ENCODE measurements around the gene PRMT7.

The PRMT7 gene

GRCh38 chr16:68289202-68289601 is 21.6 kb upstream of the PRMT7 start:
- H3K9me3 Mint-ChIP-seq (ENCODE audit: low read depth) = no peaks in the 10 kb centered on the region
- no peaks in the 10 kb centered on the region for H3K27me3 Mint-ChIP-seq
- peak overlapping the region; percentile 53 for H3K4me3 Mint-ChIP-seq
- peak overlapping the region; percentile 96 for H3K27ac Mint-ChIP-seq
- peaks cover 93% of the 10 kb centered on the region for H3K4me1 Mint-ChIP-seq (ENCODE audit: low read depth)
- peaks cover 23% of the 10 kb centered on the region for H3K36me3 Mint-ChIP-seq

GRCh38 chr16:68289621-68290329 is 21.0 kb upstream of the PRMT7 start:
- Mint-ChIP-seq H3K4me1 (ENCODE audit: low read depth) (peaks cover 88% of the 10 kb centered on the region), H3K4me3 (peak overlapping the region; percentile 53), H3K9me3 (ENCODE audit: low read depth) (no peaks in the 10 kb centered on the region), H3K27ac (peak overlapping the region; percentile 96), H3K27me3 (no peaks in the 10 kb centered on the region), H3K36me3 (peaks cover 23% of the 10 kb centered on the region)

GRCh38 chr16:68290450-68290849 is 20.4 kb upstream of the PRMT7 start:
- H3K36me3 Mint-ChIP-seq = peaks cover 23% of the 10 kb centered on the region
- H3K4me1 Mint-ChIP-seq (ENCODE audit: low read depth) = peaks cover 82% of the 10 kb centered on the region
- peak overlapping the region; percentile 96 for H3K27ac Mint-ChIP-seq
- H3K9me3 Mint-ChIP-seq (ENCODE audit: low read depth) = no peaks in the 10 kb centered on the region
- H3K27me3 Mint-ChIP-seq = no peaks in the 10 kb centered on the region
- H3K4me3 Mint-ChIP-seq = peak overlapping the region; percentile 53

GRCh38 chr16:68291227-68291626 is 19.6 kb upstream of the PRMT7 start:
- H3K27me3 Mint-ChIP-seq = no peaks in the 10 kb centered on the region
- peak overlapping the region; percentile 51 for H3K4me3 Mint-ChIP-seq
- H3K36me3 Mint-ChIP-seq = peaks cover 21% of the 10 kb centered on the region
- H3K9me3 Mint-ChIP-seq (ENCODE audit: low read depth) = no peaks in the 10 kb centered on the region
- H3K27ac Mint-ChIP-seq = peak overlapping the region; percentile 96
- H3K4me1 Mint-ChIP-seq (ENCODE audit: low read depth) = peaks cover 74% of the 10 kb centered on the region

GRCh38 chr16:68292425-68292824 is 18.4 kb upstream of the PRMT7 start:
- Mint-ChIP-seq H3K4me3 (no peak overlapping the region), H3K36me3 (peaks cover 12% of the 10 kb centered on the region), H3K27ac (peak overlapping the region; percentile 96), H3K9me3 (ENCODE audit: low read depth) (no peaks in the 10 kb centered on the region), H3K4me1 (ENCODE audit: low read depth) (peaks cover 66% of the 10 kb centered on the region), H3K27me3 (no peaks in the 10 kb centered on the region)

- Mint-ChIP-seq H3K36me3 (peaks cover 9% of the 10 kb centered on the region), H3K27me3 (no peaks in the 10 kb centered on the region), H3K4me3 (no peak overlapping the region), H3K27ac (peak overlapping the region; percentile 67), H3K4me1 (ENCODE audit: low read depth) (peaks cover 45% of the 10 kb centered on the region), H3K9me3 (ENCODE audit: low read depth) (no peaks in the 10 kb centered on the region)
Observed at GRCh38 chr16:68296291-68296690, 14.5 kb upstream of the PRMT7 start.

- Mint-ChIP-seq H3K4me1 (ENCODE audit: low read depth) (peaks cover 41% of the 10 kb centered on the region), H3K9me3 (ENCODE audit: low read depth) (no peaks in the 10 kb centered on the region), H3K36me3 (peaks cover 11% of the 10 kb centered on the region)
Observed at GRCh38 chr16:68296693-68297092, 14.1 kb upstream of the PRMT7 start.

GRCh38 chr16:68297908-68298307 is 12.9 kb upstream of the PRMT7 start:
- Mint-ChIP-seq H3K27me3 (no peaks in the 10 kb centered on the region), H3K4me3 (no peak overlapping the region), H3K36me3 (peaks cover 17% of the 10 kb centered on the region), H3K9me3 (ENCODE audit: low read depth) (no peaks in the 10 kb centered on the region), H3K4me1 (ENCODE audit: low read depth) (peaks cover 34% of the 10 kb centered on the region), H3K27ac (peak overlapping the region; percentile 54)

More at GRCh38 chr16:68296693-68297092, 14.1 kb upstream of the PRMT7 start:
- Mint-ChIP-seq H3K4me3 (no peak overlapping the region), H3K27ac (peak overlapping the region; percentile 67), H3K27me3 (no peaks in the 10 kb centered on the region)

GRCh38 chr16:68298312-68298711 is 12.5 kb upstream of the PRMT7 start:
- H3K27me3 Mint-ChIP-seq = no peaks in the 10 kb centered on the region
- peaks cover 17% of the 10 kb centered on the region for H3K36me3 Mint-ChIP-seq
- no peaks in the 10 kb centered on the region for H3K9me3 Mint-ChIP-seq (ENCODE audit: low read depth)
- peaks cover 32% of the 10 kb centered on the region for H3K4me1 Mint-ChIP-seq (ENCODE audit: low read depth)
- peak overlapping the region; percentile 54 for H3K27ac Mint-ChIP-seq
- H3K4me3 Mint-ChIP-seq = no peak overlapping the region

GRCh38 chr16:68298907-68299561 is 11.8 kb upstream of the PRMT7 start:
- H3K4me1 Mint-ChIP-seq (ENCODE audit: low read depth) = peaks cover 27% of the 10 kb centered on the region
- no peaks in the 10 kb centered on the region for H3K27me3 Mint-ChIP-seq
- H3K9me3 Mint-ChIP-seq (ENCODE audit: low read depth) = no peaks in the 10 kb centered on the region
- H3K36me3 Mint-ChIP-seq = peaks cover 12% of the 10 kb centered on the region
- H3K4me3 Mint-ChIP-seq = no peak overlapping the region
- peak overlapping the region; percentile 81 for H3K27ac Mint-ChIP-seq

- peak overlapping the region; percentile 81 for H3K27ac Mint-ChIP-seq
- no peak overlapping the region for H3K4me3 Mint-ChIP-seq
- peaks cover 25% of the 10 kb centered on the region for H3K4me1 Mint-ChIP-seq (ENCODE audit: low read depth)
- peaks cover 10% of the 10 kb centered on the region for H3K36me3 Mint-ChIP-seq
- H3K9me3 Mint-ChIP-seq (ENCODE audit: low read depth) = no peaks in the 10 kb centered on the region
- no peaks in the 10 kb centered on the region for H3K27me3 Mint-ChIP-seq
Observed at GRCh38 chr16:68299571-68300453, 11.0 kb upstream of the PRMT7 start.

GRCh38 chr16:68300734-68301459 is 9.9 kb upstream of the PRMT7 start:
- H3K36me3 Mint-ChIP-seq = peaks cover 10% of the 10 kb centered on the region
- peak overlapping the region; percentile 46 for H3K27ac Mint-ChIP-seq
- H3K4me1 Mint-ChIP-seq (ENCODE audit: low read depth) = peaks cover 25% of the 10 kb centered on the region
- H3K4me3 Mint-ChIP-seq = no peak overlapping the region
- H3K27me3 Mint-ChIP-seq = no peaks in the 10 kb centered on the region
- H3K9me3 Mint-ChIP-seq (ENCODE audit: low read depth) = no peaks in the 10 kb centered on the region

GRCh38 chr16:68306633-68307032 is 4.2 kb upstream of the PRMT7 start:
- Mint-ChIP-seq H3K27ac (peak overlapping the region; percentile 50), H3K36me3 (peaks cover 14% of the 10 kb centered on the region), H3K4me3 (no peak overlapping the region), H3K9me3 (ENCODE audit: low read depth) (no peaks in the 10 kb centered on the region), H3K4me1 (ENCODE audit: low read depth) (peaks cover 28% of the 10 kb centered on the region), H3K27me3 (no peaks in the 10 kb centered on the region)

- peaks cover 10% of the 10 kb centered on the region for H3K36me3 Mint-ChIP-seq
- H3K9me3 Mint-ChIP-seq (ENCODE audit: low read depth) = no peaks in the 10 kb centered on the region
- H3K4me1 Mint-ChIP-seq (ENCODE audit: low read depth) = peaks cover 44% of the 10 kb centered on the region
- peak overlapping the region; percentile 98 for H3K27ac Mint-ChIP-seq
- H3K27me3 Mint-ChIP-seq = no peaks in the 10 kb centered on the region
- H3K4me3 Mint-ChIP-seq = peak overlapping the region; percentile 99
Observed at GRCh38 chr16:68309799-68310198, 1.0 kb upstream of the PRMT7 start.
